ENCODE data around the gene NLRP6. TPM values are rescaled to one million over a fixed set of nuclear protein-coding genes. Genes with fewer than 3 reads are reported as not detected.
A peak's percentile ranks its signal among the peaks of the same experiment; 100 is the strongest.
"Not testable (repeated sequence)": the region's sequence is repeated elsewhere in the genome, so short reads cannot be mapped to it uniquely, and the experiment has no call there.

Gene NLRP6
- total RNA-seq, 2 donors from 2014 or later = 0.19 to 0.20 TPM

GRCh38 chr11:327581-327923, 49.3 kb downstream of the NLRP6 start:
- Histone ChIP-seq H3K36me3 (no peaks in the 10 kb centered on the region), H3K4me3 (peak overlapping the region in 1 of 2 donors; percentile 26), H3K27me3 (no peaks in the 10 kb centered on the region), H3K27ac (peak overlapping the region; percentile 87 to 90), H3K4me1 (peaks cover 0 to 38% of the 10 kb centered on the region in 2 donors), H3K9me3 (no peaks in the 10 kb centered on the region)
- DNase-seq (ENCODE audit: low spot score) = no peak
- no peak for TF ChIP-seq CTCF (IDR thresholded peaks at IDR 0.05)

GRCh38 chr11:328012-328411, 49.8 kb downstream of the NLRP6 start:
- peaks cover 0 to 38% of the 10 kb centered on the region in 2 donors for H3K4me1 ChIP-seq
- H3K4me3 ChIP-seq = no peak overlapping the region
- no peaks in the 10 kb centered on the region for H3K27me3 ChIP-seq
- no peaks in the 10 kb centered on the region for H3K36me3 ChIP-seq
- no peak for TF ChIP-seq CTCF (IDR thresholded peaks at IDR 0.05)
- H3K27ac ChIP-seq = peak overlapping the region in 1 of 2 donors; percentile 90
- H3K9me3 ChIP-seq = no peaks in the 10 kb centered on the region
- DNase-seq (ENCODE audit: low spot score) = no peak

GRCh38 chr11:328516-329100, 50.4 kb downstream of the NLRP6 start:
- not testable (repeated sequence) for H3K4me3 ChIP-seq; H3K27ac ChIP-seq; H3K9me3 ChIP-seq; H3K27me3 ChIP-seq; DNase-seq (ENCODE audit: low spot score); H3K36me3 ChIP-seq
- H3K4me1 ChIP-seq = peaks cover 0 to 38% of the 10 kb centered on the region in 2 donors

GRCh38 chr11:329886-330253, 51.7 kb downstream of the NLRP6 start:
- H3K27me3 ChIP-seq = no peaks in the 10 kb centered on the region
- no peaks in the 10 kb centered on the region for H3K36me3 ChIP-seq
- H3K9me3 ChIP-seq = no peaks in the 10 kb centered on the region
- H3K4me3 ChIP-seq = no peak overlapping the region
- H3K27ac ChIP-seq = no peak overlapping the region
- peaks cover 0 to 37% of the 10 kb centered on the region in 2 donors for H3K4me1 ChIP-seq
- no peak for TF ChIP-seq CTCF (IDR thresholded peaks at IDR 0.05)
- no peak for DNase-seq (ENCODE audit: low spot score)

- Histone ChIP-seq H3K27me3 (no peaks in the 10 kb centered on the region), H3K4me1 (peaks cover 0 to 41% of the 10 kb centered on the region in 2 donors), H3K27ac (no peak overlapping the region), H3K4me3 (no peak overlapping the region), H3K9me3 (no peaks in the 10 kb centered on the region), H3K36me3 (no peaks in the 10 kb centered on the region)
- no peak for DNase-seq (ENCODE audit: low spot score)
- TF ChIP-seq CTCF (IDR thresholded peaks at IDR 0.05) = no peak
These were observed 52.1 kb downstream of the NLRP6 start for GRCh38 chr11:330307-330693.

- H3K36me3 ChIP-seq = no peaks in the 10 kb centered on the region
- no peak overlapping the region for H3K27ac ChIP-seq
- no peaks in the 10 kb centered on the region for H3K27me3 ChIP-seq
- H3K9me3 ChIP-seq = no peaks in the 10 kb centered on the region
- H3K4me3 ChIP-seq = no peak overlapping the region
- no peak for DNase-seq (ENCODE audit: low spot score)
- TF ChIP-seq CTCF (IDR thresholded peaks at IDR 0.05) = no peak
- peaks cover 0 to 42% of the 10 kb centered on the region in 2 donors for H3K4me1 ChIP-seq
These were observed 52.6 kb downstream of the NLRP6 start for GRCh38 chr11:330694-331357.
